ENCODE data around the gene PDPR.
"Not testable (repeated sequence)": the region's sequence is repeated elsewhere in the genome, so short reads cannot be mapped to it uniquely, and the experiment has no call there.

DNA sequence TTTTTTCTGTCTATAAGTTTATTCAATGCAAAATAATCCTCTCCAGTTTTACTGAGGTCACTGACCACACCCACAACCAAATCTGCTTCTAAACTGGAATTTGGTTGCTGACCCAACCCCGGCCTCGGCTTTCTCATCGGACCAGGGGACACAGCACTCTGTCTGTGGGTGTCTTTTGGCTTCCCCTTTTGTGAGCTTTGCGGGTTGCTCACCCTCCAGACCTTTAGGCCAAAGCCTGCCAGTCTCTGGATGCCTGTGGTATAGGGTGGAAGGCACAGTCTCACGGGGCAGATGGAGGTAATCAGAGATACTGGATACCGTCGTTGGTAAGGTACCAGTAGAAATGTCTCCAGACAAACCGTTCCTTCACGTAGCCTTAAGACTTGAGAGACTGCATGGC, 35.1 kb upstream of the PDPR start:
- not testable (repeated sequence) for TF ChIP-seq CTCF, POLR2A (IDR thresholded peaks at IDR 0.05)
